ENCODE results near the gene ADGRB3.
"Not testable (repeated sequence)": the region's sequence is repeated elsewhere in the genome, so short reads cannot be mapped to it uniquely, and the experiment has no call there.

The ADGRB3 gene

GRCh38 chr6:68778356-68779020 is 143.4 kb downstream of the ADGRB3 start:
- DNase-seq: peak in 40 of 56 donors; percentile 8 to 77 (median 52)

- peak in 5 of 56 donors; percentile 9 to 24 (median 19) for DNase-seq
Measured at GRCh38 chr6:68779366-68779765, 144.3 kb downstream of the ADGRB3 start.

GRCh38 chr6:68790128-68790527 is 155.0 kb downstream of the ADGRB3 start:
- not testable (repeated sequence) for DNase-seq

- peak in 8 of 56 donors; percentile 0 to 33 (median 8) for DNase-seq
Measured at GRCh38 chr6:68814976-68815375, 179.9 kb downstream of the ADGRB3 start.

GRCh38 chr6:68826501-68826900 is 191.4 kb downstream of the ADGRB3 start:
- DNase-seq: no peak

- DNase-seq: no peak
Measured at GRCh38 chr6:68834551-68834950, 199.5 kb downstream of the ADGRB3 start.

- DNase-seq: no peak
Measured at GRCh38 chr6:68838571-68838970, 203.5 kb downstream of the ADGRB3 start.

- no peak for DNase-seq
Measured at GRCh38 chr6:68852791-68853190, 217.7 kb downstream of the ADGRB3 start.

GRCh38 chr6:68859233-68859632 is 224.2 kb downstream of the ADGRB3 start:
- no peak for DNase-seq

- no peak for DNase-seq
Measured at GRCh38 chr6:68868646-68869045, 233.6 kb downstream of the ADGRB3 start.

GRCh38 chr6:68873236-68873635 is 238.2 kb downstream of the ADGRB3 start:
- DNase-seq: no peak

GRCh38 chr6:68874747-68875146 is 239.7 kb downstream of the ADGRB3 start:
- no peak for DNase-seq

GRCh38 chr6:68875403-68875802 is 240.3 kb downstream of the ADGRB3 start:
- no peak for DNase-seq

GRCh38 chr6:68876792-68877493 is 241.9 kb downstream of the ADGRB3 start:
- DNase-seq: no peak

- no peak for DNase-seq
Measured at GRCh38 chr6:68880050-68880813, 245.2 kb downstream of the ADGRB3 start.

GRCh38 chr6:68883325-68883724 is 248.2 kb downstream of the ADGRB3 start:
- not testable (repeated sequence) for DNase-seq

- no peak for DNase-seq
Measured at GRCh38 chr6:68891419-68891818, 256.3 kb downstream of the ADGRB3 start.

GRCh38 chr6:68892452-68892851 is 257.4 kb downstream of the ADGRB3 start:
- no peak for DNase-seq

GRCh38 chr6:68895929-68896328 is 260.8 kb downstream of the ADGRB3 start:
- DNase-seq: no peak

GRCh38 chr6:68901044-68901443 is 266.0 kb downstream of the ADGRB3 start:
- no peak for DNase-seq

GRCh38 chr6:68911334-68911733 is 276.3 kb downstream of the ADGRB3 start:
- no peak for DNase-seq

GRCh38 chr6:68911811-68912210 is 276.7 kb downstream of the ADGRB3 start:
- DNase-seq: no peak
